HL-60 (cell line): ENCODE results near the gene OR8B4.

Experiments used
- GABPA ChIP-seq: IDR thresholded peaks from 2 replicates; pipeline ENCODE4 v1.6.1; 2012; ENCODE audit warnings: low read depth
- POLR2AphosphoS5 ChIP-seq: IDR thresholded peaks from 2 replicates; pipeline ENCODE4 v1.6.1; 2012; ENCODE audit warnings: low read depth
- TF ChIP-seq, protein P1 (sequence below): IDR thresholded peaks from one replicate; pipeline ENCODE4 v1.5.1; 2011; ENCODE audit warnings: low read length, control low read depth, inconsistent platforms; ENCODE audit not compliant: insufficient read depth
- TF ChIP-seq, protein P2 (sequence below): IDR thresholded peaks from 2 replicates; pipeline ENCODE4 v1.6.1; 2012; ENCODE audit warnings: low read depth; ENCODE audit not compliant: insufficient replicate concordance

DNA sequence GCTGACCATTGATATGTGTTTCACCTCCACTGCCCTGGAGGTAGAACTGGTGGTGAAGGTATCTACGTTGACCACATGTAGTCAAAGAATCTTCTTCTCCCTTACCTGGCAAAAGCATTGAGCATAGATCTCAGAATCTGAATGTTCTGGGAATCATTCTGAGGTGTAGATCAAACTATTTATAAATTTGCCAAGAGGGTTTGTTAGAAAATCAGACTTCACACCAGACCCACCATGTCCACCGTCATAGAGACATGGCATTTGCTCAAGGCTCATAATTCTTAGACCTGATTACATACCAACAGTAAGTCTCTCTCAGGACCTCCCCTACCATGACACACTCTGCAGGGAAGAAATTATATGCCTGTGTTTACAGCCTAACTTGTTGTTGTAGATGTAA is 40.3 kb downstream of the OR8B4 start, which contains the start of gene OR8B2:
- TF ChIP-seq, protein P1, sequence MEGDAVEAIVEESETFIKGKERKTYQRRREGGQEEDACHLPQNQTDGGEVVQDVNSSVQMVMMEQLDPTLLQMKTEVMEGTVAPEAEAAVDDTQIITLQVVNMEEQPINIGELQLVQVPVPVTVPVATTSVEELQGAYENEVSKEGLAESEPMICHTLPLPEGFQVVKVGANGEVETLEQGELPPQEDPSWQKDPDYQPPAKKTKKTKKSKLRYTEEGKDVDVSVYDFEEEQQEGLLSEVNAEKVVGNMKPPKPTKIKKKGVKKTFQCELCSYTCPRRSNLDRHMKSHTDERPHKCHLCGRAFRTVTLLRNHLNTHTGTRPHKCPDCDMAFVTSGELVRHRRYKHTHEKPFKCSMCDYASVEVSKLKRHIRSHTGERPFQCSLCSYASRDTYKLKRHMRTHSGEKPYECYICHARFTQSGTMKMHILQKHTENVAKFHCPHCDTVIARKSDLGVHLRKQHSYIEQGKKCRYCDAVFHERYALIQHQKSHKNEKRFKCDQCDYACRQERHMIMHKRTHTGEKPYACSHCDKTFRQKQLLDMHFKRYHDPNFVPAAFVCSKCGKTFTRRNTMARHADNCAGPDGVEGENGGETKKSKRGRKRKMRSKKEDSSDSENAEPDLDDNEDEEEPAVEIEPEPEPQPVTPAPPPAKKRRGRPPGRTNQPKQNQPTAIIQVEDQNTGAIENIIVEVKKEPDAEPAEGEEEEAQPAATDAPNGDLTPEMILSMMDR, result no peak
- TF ChIP-seq GABPA (no peak), POLR2AphosphoS5 (no peak)
- TF ChIP-seq, protein P2, sequence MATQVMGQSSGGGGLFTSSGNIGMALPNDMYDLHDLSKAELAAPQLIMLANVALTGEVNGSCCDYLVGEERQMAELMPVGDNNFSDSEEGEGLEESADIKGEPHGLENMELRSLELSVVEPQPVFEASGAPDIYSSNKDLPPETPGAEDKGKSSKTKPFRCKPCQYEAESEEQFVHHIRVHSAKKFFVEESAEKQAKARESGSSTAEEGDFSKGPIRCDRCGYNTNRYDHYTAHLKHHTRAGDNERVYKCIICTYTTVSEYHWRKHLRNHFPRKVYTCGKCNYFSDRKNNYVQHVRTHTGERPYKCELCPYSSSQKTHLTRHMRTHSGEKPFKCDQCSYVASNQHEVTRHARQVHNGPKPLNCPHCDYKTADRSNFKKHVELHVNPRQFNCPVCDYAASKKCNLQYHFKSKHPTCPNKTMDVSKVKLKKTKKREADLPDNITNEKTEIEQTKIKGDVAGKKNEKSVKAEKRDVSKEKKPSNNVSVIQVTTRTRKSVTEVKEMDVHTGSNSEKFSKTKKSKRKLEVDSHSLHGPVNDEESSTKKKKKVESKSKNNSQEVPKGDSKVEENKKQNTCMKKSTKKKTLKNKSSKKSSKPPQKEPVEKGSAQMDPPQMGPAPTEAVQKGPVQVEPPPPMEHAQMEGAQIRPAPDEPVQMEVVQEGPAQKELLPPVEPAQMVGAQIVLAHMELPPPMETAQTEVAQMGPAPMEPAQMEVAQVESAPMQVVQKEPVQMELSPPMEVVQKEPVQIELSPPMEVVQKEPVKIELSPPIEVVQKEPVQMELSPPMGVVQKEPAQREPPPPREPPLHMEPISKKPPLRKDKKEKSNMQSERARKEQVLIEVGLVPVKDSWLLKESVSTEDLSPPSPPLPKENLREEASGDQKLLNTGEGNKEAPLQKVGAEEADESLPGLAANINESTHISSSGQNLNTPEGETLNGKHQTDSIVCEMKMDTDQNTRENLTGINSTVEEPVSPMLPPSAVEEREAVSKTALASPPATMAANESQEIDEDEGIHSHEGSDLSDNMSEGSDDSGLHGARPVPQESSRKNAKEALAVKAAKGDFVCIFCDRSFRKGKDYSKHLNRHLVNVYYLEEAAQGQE, result no peak
